NOMO-1 treated with dmso at 0.1 percent for 144 hours (cell line): ENCODE data around the gene MCEMP1.

Source experiments
- DNase-seq: peaks from one replicate; lab custom pipeline; 2025; ENCODE audit not compliant: unreplicated experiment; lab: John Stamatoyannopoulos, UW

The MCEMP1 gene

DNA sequence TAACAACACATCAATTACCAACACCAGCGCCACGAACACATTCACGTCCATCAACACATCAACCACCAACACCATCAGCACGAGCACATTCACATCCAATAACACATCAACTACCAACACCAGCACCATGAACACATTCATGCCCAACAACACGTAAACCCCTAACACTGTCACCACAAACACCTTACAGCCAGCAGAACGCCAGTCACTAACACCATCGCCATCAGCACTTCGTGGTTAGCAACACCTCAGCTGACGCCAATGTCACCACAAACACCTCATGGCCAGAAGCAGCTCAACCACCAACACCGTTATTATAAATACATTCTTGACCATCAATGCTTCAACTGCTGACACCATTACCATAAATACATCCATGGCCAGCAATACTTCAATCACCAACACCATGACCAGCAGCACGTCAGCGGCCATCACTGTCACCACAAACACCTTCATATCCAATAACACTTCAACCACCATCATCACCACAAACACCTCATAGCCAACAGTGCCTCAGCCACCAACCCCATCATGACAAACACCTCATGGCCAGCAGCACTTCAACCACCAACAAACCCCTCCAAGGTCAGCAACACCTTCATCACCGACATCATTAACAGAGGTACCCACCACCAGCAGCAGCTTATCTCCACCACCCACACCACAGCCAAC, 15.7 kb downstream of the MCEMP1 start:
- DNase-seq = no peak

DNA sequence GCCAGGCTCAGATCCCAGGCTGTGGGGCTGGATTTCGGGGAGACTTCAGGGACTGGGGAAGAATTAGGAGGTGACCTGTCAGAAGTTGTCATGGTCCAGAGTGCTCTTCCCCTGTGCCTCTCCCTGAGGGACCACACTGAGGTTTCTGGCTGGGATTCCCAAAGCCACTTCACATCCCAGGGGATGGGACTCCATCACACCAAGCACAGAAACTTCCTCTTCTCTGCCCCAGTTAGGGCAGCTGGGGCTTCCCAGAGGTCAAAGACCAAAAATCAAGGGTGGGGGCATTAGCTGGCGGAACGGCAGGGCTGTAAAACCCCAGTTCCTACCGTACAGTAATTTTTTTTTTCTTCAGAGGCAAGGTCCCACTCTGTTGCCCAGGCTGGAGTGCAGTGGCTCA, 17.6 kb downstream of the MCEMP1 start:
- DNase-seq = no peak

DNA sequence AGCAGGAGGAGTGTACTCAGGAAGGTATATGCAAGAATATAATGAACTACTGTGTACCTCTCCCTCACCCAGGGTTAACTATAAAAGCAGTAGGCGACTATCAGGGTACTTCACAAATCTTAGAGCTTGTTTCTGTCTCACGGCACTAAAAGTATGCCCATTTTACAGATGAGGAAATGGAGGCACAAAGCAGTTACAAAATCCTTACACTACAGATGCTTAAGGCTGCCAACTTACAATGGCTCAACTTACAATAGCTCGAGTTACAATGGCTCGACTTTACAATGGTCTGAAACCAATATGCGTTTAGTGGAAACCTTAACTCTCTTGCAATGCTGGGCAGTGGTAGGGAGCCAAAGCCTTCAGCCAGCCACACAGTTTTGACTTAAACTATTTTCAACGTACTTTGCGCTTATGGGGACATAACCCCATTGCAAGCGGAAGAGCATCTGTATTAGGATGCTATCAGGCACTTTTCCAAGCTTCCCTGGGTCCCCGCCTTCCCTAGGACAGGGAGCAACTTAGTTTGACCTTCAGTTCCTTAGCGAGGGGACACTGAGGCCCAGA, 20.9 kb downstream of the MCEMP1 start:
- no peak for DNase-seq

DNA sequence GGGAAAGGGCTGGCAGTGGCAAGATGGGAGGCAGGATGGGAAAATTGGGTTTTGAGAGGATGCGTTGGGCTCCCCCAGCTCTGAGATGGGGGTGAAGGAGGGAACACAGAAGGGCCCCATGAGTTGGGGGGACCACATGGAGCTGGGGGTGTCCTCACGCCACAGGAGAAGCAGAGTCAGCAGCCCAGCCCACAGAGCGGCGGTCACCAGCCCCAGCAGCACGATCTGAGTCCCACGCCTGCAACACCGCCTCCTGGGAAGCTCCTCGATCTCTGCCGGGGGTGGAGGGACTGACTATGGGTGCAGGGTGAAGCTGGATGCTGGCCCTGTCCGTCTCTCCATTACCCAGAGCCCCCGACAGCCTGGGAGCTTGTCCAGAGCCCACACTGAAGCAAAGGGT, 21.7 kb downstream of the MCEMP1 start:
- DNase-seq = no peak

DNA sequence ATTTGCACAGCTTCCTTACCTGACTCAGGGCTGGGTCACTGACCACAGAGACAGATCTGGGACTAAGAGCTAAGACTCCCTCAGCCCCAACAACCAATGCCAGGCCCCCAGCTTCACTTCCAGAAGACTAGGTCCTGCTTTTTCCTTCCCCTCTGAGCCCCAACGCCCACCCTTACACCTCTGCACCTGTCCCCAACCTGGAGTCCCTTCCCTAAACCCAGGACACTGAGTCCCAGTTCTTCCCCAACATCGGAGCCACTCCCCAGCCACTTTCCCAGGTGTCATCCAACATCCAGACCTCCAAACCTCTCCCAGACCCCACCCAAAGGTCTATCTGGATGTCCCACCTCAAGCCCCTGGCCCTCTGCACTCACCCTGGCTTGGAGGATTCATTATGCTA, 22.1 kb downstream of the MCEMP1 start:
- DNase-seq = no peak

DNA sequence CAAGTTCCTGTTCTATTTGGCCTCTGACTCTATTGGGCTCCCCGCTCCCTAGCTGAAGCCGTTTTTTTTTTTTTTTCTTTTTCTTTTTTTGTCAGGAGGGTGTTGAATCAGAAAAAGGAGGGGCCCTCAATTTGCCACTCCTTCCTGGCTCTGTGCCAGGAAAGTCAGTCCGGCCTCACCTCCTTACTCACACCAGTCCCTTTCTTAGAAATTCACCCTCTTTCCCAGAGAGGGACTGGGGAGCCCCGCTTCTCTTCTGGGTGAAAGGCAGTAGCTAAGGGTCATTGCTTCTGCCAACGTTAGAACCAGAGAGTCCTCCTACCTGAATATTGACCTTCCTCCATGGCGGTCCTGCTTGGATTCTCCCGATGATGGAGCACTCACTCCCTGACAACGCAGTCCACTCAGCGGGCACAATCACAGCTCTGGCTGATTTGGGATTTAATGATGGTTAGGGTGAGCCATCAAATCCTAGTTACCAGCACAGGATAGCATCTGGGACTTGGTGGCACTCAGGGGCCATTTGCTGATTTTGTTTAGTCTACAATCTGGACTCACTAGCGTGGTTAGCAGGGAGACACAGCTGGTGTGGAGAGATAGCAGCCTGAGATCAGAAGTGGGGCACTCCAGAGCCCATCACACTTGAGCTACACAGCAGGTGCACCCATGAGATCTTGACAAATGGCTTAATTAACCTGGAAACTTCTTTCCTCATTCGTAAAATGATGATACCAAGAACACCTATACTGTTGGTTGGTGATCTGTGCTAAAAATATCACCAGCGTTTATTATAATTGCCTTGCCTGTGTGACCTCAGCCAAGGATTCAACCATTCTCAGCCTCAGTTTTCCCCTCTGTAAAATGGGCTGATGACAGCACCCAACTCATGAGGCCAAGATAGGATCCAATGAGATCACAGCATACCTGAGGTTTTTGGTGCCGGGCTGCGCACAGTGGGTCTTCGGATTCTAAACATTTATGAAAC, 22.8 kb downstream of the MCEMP1 start:
- no peak for DNase-seq

DNA sequence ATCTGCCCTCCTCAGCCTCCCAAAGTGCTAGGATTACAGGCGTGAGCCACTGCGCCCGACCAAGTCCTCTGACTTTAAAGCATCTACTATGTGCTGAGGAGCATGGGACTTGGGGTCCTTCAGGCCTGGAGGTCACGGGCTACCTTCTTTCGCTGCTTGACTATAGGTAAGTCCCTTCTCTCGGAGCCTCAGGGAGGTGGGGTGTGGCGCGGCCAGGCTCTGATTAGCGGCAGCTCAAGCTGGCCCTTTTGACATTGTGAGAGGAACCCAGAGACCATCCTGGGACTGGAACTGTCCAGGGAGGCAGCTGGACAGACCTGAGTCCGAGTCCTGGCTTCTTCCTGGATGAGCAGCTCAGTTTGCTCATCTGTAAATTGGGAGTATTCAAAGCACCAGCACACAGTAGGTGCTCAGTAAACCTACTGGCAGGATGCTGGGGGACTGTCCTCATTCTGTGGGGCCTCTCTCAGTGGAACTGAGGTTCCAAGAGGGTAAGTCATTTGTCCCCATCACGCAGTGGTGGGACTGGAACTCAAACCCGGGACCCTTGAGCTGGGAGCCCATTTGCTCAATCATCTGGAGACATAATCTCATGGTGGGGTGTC, 24.3 kb downstream of the MCEMP1 start:
- DNase-seq = no peak

DNA sequence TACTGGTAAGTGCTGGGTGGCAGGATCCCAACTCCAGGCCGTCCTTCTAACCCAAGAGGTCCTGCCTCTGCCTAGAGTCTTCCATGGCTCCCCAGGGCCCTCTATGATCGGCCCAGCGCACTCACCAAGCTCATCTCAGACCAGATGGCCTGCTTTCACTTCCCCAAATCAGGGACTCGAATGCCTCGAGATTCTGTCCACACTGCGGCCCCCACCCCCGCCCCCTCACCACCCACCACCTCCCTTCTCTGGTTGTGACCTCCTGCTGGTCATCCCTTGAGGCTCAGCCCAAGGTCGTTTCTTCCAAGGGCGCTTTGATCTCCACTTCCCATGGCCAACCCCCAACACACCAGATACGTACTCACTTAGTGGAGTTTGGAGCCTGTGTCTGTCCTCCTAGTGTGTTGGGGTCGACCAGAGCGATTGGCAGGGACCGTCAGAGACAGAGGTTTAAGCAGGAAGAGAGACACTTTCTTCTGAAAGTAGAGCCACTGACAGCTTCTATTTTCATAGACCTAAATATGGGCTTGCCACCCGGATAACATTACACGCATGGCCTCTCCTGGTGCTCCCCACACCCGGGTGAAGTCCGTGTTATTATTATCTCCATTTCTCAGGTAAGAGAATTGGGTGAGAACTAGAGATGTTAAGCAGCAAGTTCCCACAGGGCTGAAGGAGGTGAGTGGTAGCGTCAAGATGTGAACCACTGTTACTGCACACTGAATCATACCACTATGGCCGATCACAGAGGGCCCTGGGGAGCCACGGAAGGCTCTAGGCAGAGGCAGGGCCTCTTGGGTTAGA, 25.0 kb downstream of the MCEMP1 start, which contains the start of gene FCER2:
Gene FCER2 (minus strand): TSS at position 478 of the 804 bp plus-strand sequence. CDS start 2,371 bp downstream, outside the sequence.
- no peak for DNase-seq

DNA sequence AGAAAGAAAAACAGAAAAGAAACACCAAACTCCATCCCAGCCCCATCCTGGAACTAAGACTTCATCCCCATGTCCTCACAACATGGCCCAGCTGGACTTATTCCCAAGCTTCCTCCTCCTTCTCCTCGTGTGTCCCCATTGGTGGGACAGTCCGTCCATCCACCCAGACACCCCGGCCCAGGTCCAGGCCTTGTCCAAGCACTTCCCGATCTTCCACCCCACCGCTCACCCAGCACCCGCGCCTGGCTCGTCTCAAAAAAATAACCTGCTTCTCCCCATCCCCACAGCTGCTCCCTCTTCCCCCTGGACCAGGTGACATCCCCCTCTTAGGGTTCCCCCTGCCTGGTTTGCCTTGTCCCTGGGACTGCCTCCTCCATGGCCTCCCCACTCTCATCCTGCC, 26.4 kb downstream of the MCEMP1 start:
- DNase-seq = no peak

DNA sequence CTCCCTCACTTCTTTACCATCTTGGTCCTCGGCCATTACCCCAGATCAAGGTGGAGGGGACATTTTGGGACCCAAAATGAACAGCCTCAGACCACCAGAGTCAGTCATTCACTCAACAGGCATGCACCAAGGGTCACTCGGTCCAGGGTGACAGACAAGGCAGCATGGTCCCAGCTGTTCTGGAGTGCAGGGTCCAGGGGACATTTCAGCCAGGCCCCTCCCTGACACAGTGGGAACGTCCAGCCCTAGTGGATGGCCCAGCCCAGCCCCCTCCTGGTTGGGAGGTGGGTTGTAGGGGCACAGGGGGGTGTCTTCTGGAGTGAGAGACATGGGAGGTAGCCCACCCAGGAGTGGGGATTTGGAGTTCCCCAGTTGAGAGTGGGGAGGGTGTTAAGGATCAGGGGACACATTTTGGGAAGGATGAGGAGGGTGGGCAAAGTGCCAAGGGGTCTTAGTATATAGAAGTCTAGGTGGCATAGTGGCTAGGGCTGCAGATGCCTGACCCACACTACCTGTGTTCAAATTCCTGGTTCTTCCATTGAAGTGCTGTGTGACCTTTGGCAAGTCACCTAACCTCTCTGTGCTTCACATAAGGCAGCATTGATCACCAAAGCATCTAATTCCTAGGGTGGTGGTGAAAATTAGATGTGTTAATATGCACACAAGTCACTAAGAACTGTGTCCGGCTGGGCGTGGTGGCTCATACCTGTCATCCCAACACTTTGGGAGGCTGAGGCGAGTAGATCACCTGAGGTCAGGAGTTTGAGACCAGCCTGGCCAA, 27.6 kb downstream of the MCEMP1 start:
- DNase-seq = no peak

DNA sequence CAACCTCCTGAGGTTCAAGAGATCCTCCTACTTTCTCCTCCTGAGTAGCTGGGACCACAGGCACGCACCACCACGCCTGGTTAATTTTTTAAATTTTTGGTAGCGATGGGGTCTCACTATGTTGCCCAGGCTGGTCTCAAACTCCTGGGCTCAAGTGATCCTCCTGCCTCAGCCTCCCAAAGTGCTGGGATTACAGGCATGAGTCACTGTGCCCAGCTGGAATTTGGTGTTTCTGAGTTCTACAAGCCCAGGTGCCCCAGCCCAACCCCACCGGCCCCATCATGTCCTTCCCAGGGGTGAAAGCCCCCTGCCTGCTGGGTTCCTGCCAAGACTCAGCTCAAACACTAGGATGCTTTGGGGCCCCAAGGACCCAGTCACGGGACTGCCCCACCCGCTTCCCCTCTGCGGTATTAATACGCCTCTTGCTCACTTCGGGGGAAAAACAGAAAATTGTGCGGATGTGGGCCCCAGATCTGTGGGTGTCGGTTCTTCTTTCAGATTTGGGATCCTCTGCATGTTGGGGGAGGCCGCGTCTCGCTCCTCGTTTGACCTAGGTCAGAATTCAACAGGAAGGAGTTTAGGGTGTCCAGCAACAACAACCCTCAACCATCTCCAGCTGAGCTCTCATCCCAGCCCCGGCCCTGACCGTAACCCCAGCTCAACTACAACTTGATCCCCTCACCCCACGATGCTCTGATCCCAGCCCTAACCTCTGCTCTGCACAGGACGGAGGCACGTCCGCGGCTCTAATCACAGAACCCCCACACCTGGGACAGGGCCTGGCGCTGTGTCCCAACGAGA, 28.7 kb downstream of the MCEMP1 start:
- peak; percentile 87 for DNase-seq

DNA sequence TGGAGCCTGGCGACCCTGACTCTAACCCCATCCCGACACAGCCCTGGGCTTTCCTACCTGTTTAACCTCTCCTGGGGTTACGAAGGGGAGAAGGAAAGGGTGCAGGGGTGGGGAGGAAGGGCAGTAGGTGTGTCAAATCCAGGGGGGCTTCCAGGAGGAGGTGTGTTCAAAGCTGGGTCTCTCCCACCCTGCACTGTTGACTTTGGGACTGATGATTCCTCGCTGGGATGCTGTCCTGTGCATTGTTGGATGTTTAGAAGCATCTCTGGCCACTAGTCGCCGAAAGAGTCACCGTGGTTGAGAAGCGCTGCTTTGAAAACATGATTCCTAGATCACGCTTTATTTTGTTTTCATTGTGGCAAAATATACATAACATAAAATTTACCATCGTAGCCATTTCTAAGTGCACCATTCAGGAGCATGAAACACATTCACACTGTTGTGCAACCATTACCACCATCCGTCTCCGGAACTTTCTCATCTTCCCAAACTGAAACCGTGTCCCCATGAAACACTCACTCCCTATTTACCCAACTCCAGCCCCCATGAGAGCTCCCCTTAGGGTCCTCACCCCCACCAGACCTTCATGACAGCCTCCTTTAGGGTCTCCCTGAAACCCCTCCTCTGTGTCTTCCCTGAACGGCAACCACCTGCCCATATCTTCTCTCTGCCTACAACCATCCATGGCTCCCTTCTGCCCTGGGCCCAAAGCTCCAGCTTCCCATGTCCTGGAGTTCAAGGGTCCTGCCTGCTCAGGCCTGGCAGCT, 29.5 kb downstream of the MCEMP1 start:
- no peak for DNase-seq

DNA sequence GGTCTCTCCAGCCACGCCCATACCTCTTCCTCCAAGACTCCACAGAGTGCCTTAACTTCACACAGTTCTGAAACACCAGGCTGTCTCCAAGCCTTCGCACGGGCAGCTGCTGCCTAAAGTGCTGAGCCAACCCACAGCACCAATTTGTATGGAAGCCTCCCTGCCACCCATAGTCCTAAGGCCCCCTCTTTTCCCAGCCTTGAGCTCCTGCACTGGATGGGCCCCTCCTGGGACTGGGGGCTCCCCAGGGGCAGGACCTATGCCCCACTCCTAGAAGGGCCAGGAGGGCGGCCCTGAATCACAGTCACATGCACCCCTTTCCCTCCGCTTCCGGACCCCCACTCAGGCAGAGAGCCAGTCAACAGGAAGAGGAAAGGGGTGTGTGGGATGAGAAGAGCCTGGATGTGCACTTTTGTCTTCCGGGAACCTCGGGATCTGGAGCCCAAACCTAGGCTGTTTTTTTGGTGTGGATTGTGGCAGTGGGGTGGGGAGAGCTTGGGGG, 30.1 kb downstream of the MCEMP1 start:
- DNase-seq = no peak

DNA sequence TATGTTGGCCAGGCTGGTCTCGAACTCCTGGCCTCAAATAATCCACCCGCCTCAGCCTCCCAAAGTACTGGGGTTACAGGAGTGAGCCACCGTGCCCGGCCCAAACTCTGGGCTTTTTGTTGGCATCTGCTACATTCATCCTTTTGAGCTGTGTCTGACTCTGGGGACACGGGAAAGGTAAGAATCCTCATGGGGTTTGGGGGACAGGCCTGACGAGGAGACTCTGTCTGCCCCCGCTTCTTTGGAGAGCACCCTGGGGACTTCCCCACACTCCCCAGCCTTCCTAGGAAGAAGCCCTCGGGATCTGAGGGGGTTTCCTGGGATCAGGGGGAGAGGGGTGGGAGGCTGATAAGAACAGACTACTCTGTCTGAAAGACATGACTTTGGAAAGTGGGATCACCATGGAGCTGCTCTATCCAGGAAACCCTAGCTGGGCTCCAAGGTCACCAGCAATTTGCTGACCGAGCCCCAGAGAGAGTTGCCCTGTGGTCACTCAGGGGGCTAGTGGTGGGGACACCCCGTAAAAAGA, 33.1 kb downstream of the MCEMP1 start:
- DNase-seq = no peak

DNA sequence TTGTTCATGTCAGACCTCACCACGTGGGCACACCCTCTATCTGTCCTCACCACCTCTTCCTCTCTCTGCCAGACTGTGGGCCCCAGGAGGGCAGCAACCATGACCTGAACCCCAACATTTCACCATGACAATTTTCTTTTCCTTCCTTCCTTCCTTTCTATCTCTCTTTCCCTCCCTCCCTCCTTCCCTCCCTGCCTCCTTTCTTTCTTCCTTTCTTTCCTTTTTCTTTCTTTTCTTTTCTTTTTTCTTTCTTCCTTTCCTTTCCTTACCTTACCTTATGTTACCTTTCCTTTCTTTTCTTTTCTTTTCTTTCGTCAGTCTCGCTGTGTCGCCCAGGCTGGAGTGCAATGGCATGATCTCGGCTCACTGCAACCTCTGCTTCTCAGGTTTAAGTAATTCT, 33.7 kb downstream of the MCEMP1 start:
- no peak for DNase-seq

DNA sequence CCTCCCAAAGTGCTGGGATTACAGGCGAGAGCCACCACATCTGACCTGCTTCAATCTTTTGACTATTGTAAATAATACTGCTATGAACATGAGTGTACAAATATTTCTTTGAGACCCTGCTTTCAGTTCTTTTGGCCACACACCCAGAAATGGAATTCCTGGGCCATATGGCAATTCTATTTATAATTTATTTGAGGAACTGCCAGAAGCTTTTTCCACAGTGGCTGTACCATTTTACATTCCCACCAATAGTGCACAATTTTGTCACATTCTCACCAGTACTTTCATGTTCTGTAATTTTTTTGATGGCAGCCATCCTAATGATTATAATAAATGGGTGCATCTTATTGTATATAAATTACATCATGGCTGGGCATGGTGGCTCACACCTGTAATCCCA, 38.8 kb downstream of the MCEMP1 start:
- DNase-seq = no peak

DNA sequence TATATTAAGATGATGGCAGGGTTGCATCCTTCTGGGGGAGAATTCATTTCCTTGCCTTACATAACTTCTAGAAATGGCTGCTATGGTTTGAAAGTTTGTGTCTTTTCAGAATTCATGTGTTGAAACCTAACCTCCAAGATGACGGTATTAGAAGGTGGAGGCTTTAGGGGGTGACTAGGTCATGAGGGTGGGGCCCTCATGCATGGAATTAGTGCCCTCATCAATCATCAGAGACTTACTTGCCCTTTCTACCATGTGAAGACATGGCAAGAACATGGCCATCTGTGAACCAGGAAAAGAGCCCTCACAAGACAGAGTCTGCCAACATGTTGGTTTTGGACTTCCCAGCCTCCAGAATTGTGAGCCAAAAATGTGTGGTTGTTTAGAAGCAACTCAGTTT, 39.9 kb downstream of the MCEMP1 start:
- DNase-seq = no peak

DNA sequence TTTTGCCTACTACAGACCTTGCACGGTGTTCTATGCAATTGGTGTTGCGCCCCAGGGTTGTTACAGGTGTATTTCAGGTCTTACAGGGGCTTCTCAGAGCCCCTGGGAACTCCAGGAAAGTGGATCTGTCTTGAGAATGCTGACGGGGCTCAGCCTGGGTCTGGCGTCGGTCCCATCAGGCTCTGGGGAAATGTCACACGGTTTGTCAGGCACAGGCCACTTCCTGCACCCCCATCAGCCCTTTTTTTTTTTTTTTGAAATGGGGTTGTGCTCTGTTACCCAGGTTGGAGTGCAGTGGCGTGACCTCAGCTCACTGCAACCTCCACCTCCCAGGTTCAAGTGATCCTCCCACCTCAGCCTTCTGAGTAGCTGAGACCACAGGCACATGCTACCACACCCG, 41.8 kb downstream of the MCEMP1 start:
- DNase-seq = no peak
